Measurements from ENCODE around the gene ACTR6. TPM values are rescaled to one million over a fixed set of nuclear protein-coding genes. Genes with fewer than 3 reads are reported as not detected.
"Not testable (repeated sequence)": the region's sequence is repeated elsewhere in the genome, so short reads cannot be mapped to it uniquely, and the experiment has no call there.

The ACTR6 gene
- total RNA-seq, 3 donors from 2014 or later: 23.2 to 26.3 (median 26.2) TPM

DNA sequence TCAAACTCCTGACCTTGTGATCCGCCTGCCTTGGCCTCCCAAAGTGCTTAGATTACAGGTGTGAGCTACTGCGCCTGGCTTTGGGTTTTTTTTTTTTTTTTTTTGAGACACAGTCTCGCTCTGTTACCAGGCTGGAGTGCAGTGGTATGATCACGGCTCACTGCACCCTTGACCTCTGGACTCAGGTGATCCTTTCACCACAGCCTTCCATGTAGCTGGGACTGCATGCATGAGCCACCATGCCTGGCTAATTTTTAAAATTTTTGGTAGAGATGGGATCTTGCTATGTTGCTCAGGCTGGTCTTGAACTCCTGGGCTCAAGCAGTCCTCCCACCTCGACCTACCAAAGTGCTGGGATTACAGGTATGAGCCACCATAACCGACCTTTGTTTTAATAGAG, 21.6 kb downstream of the ACTR6 start:
- not testable (repeated sequence) for H3K9me3 Mint-ChIP-seq; H3K4me1 Mint-ChIP-seq (ENCODE audit: low read depth); H3K4me3 Mint-ChIP-seq; ATAC-seq; H3K27me3 Mint-ChIP-seq (ENCODE audit: low read depth); DNase-seq
- H3K36me3 Mint-ChIP-seq (ENCODE audit: insufficient read depth): peaks cover 39% of the 10 kb centered on the region

DNA sequence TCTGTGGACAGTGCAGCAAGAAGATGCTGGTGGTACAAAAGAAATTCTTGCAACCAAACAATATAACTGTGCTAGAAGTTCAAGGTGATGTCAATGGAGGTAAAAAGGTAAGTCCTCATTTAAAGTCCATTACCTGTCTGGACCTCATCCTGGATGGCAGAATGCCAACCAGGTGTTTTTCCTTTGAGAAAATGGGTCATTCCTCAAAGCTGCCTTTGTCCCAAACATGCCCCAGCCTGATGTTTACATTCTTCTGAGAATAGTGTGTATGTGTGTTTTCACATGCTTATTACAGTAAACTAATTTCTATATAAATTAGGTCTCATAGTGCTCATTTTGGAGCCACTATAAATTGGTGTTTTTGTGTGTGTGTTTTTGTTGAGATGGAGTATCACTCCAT, 24.9 kb downstream of the ACTR6 start:
- no peak for DNase-seq
- ATAC-seq: no peak
- no peaks in the 10 kb centered on the region for H3K27me3 Mint-ChIP-seq (ENCODE audit: low read depth)
- no peak overlapping the region for H3K4me3 Mint-ChIP-seq
- no peaks in the 10 kb centered on the region for H3K9me3 Mint-ChIP-seq
- peaks cover 28% of the 10 kb centered on the region for H3K36me3 Mint-ChIP-seq (ENCODE audit: insufficient read depth)
- no peaks in the 10 kb centered on the region for H3K4me1 Mint-ChIP-seq (ENCODE audit: low read depth)

- Mint-ChIP-seq H3K27me3 (ENCODE audit: low read depth) (no peaks in the 10 kb centered on the region), H3K4me1 (ENCODE audit: low read depth) (no peaks in the 10 kb centered on the region)
These were observed 28.5 kb downstream of the ACTR6 start for GRCh38 chr12:100229036-100229635.

DNA sequence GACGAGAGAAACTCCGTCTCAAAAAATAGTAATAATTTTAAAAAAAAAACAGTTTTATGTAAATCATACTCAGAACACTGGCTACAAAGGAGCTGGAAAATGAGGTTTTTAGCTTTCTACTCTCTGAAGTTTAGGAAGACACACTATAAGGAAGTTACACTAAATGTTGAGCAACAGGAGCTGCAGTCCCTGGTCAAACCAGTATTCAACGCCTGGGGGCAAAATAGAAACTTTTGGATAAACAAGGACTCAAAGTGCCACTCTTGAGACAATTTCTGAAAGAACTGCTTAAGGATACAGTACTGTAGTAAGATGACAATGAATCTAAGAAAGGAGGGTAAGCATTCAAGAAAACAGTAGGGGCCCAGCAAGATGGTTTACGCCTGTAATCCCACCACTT, 29.3 kb downstream of the ACTR6 start:
- no peaks in the 10 kb centered on the region for H3K9me3 Mint-ChIP-seq
- peaks cover 10% of the 10 kb centered on the region for H3K36me3 Mint-ChIP-seq (ENCODE audit: insufficient read depth)
- ATAC-seq (no peak), DNase-seq (no peak)
- H3K27me3 Mint-ChIP-seq (ENCODE audit: low read depth): no peaks in the 10 kb centered on the region
- no peak overlapping the region for H3K4me3 Mint-ChIP-seq
- H3K4me1 Mint-ChIP-seq (ENCODE audit: low read depth): no peaks in the 10 kb centered on the region

More at GRCh38 chr12:100229036-100229635, 28.5 kb downstream of the ACTR6 start:
- DNase-seq (no peak), ATAC-seq (no peak)
- H3K9me3 Mint-ChIP-seq: no peaks in the 10 kb centered on the region
- no peak overlapping the region for H3K4me3 Mint-ChIP-seq
- H3K36me3 Mint-ChIP-seq (ENCODE audit: insufficient read depth): peaks cover 12% of the 10 kb centered on the region

- H3K9me3 Mint-ChIP-seq; H3K4me1 Mint-ChIP-seq (ENCODE audit: low read depth); H3K4me3 Mint-ChIP-seq; ATAC-seq; H3K27me3 Mint-ChIP-seq (ENCODE audit: low read depth); DNase-seq; H3K36me3 Mint-ChIP-seq (ENCODE audit: insufficient read depth): not testable (repeated sequence)
These were observed 31.3 kb downstream of the ACTR6 start for GRCh38 chr12:100231873-100232272.

DNA sequence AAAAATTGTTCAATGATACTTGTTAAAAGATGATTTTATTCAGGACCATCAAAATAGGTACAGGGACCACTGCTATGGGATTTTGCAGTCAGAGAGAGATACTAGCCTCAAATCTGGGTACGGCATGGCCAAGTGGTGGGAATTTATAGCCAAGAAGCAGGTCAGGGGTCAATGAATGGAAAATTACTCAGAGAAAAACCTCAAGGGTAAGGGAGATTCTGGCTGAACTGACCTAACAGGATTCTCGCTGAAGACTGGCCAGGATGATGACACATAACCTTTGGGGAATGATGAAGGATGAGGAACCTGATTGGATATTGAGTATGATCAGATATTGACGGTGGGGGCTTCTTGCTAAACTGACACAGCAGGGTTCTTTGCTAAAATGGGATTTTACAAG, 33.6 kb downstream of the ACTR6 start:
- no peak for ATAC-seq
- no peaks in the 10 kb centered on the region for H3K9me3 Mint-ChIP-seq
- no peak for DNase-seq

DNA sequence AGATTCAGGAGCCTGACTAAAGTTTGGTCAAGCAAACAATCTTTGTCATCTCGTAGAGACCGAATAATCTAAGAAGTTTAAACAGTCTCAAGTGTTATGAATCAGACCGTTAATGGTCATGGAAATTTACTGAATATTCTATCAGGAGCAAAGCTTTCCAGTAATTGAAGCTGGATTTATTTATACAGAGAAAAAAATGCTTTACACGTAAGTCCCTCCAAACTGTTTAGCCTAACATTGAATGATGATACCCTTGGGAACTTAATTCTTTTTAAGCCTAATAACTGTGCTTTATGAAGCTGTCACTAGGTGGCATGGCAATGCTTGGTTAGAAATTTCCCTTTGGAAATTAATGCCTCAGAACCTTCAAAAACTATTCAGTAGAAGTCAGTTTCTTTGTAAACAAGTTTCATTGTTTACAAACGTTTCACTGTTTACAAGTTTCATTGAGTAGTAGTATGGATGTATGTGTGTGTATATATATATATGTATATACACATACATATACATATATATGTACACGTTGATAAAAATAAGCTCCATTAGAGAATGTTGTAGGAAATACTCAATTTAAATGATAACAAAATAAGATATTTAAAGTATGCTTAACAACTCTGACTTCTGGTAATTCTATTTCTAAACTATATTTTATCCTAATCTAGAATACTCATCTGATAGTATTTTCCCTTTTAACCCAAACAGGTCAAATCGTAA, 34.1 kb downstream of the ACTR6 start:
- H3K4me3 Mint-ChIP-seq: no peak overlapping the region
- H3K36me3 Mint-ChIP-seq (ENCODE audit: insufficient read depth): no peaks in the 10 kb centered on the region
- no peak for ATAC-seq

More for the DNA sequence above, 33.6 kb downstream of the ACTR6 start:
- H3K36me3 Mint-ChIP-seq (ENCODE audit: insufficient read depth): no peaks in the 10 kb centered on the region
- H3K4me3 Mint-ChIP-seq: no peak overlapping the region
- no peaks in the 10 kb centered on the region for H3K4me1 Mint-ChIP-seq (ENCODE audit: low read depth)
- no peaks in the 10 kb centered on the region for H3K27me3 Mint-ChIP-seq (ENCODE audit: low read depth)

DNA sequence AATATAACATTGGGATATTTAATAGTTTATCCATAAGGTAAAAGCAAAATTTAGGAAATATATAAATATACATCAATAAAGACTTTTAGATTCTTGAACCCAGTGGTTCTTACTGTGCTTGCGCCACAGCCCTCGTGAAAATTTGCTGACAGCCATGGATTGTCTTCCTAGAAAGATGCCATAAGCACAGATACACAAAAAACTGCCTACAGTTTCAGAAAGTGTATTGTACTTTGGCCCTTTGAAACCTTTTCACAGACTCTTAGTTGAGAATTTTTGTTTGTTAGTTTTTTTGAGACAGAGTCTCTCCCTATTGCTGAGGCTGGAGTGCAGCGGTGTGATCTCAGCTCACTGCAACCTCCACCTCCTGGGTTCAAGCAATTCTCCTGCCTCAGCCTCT, 38.2 kb downstream of the ACTR6 start:
- no peaks in the 10 kb centered on the region for H3K9me3 Mint-ChIP-seq
- H3K36me3 Mint-ChIP-seq (ENCODE audit: insufficient read depth): no peaks in the 10 kb centered on the region
- no peak for ATAC-seq
- no peak overlapping the region for H3K4me3 Mint-ChIP-seq
- H3K4me1 Mint-ChIP-seq (ENCODE audit: low read depth): no peaks in the 10 kb centered on the region
- DNase-seq: no peak
- no peaks in the 10 kb centered on the region for H3K27me3 Mint-ChIP-seq (ENCODE audit: low read depth)

More for the DNA sequence above, 34.1 kb downstream of the ACTR6 start:
- no peaks in the 10 kb centered on the region for H3K4me1 Mint-ChIP-seq (ENCODE audit: low read depth)
- H3K9me3 Mint-ChIP-seq: no peaks in the 10 kb centered on the region
- no peak for DNase-seq
- H3K27me3 Mint-ChIP-seq (ENCODE audit: low read depth): no peaks in the 10 kb centered on the region

DNA sequence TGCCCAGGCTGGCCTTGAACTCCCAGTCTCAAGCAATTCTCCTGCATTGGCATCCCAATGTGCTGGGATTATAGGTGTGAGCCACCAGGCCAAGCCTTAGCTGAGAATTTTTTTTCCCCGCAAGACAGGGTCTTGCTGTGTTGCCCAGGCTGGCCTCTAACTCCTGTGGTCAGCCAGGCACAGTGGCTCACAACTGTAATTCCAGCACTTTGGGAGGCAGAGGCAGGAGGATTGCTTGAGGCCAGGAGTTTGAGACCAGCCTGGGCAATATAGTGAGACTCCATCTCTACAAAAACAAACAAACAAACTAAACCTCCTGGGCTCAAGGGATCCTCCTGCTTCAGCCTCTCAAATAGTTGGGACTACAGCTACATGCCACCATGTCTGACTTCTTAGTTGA, 39.0 kb downstream of the ACTR6 start:
- no peaks in the 10 kb centered on the region for H3K9me3 Mint-ChIP-seq
- no peaks in the 10 kb centered on the region for H3K36me3 Mint-ChIP-seq (ENCODE audit: insufficient read depth)
- H3K27me3 Mint-ChIP-seq (ENCODE audit: low read depth): no peaks in the 10 kb centered on the region
- H3K4me3 Mint-ChIP-seq: no peak overlapping the region
- no peak for DNase-seq
- H3K4me1 Mint-ChIP-seq (ENCODE audit: low read depth): no peaks in the 10 kb centered on the region
- no peak for ATAC-seq

GRCh38 chr12:100243137-100243536, 42.5 kb downstream of the ACTR6 start:
- Mint-ChIP-seq H3K4me1 (ENCODE audit: low read depth) (no peaks in the 10 kb centered on the region), H3K27me3 (ENCODE audit: low read depth) (no peaks in the 10 kb centered on the region), H3K4me3 (no peak overlapping the region), H3K9me3 (no peaks in the 10 kb centered on the region), H3K36me3 (ENCODE audit: insufficient read depth) (no peaks in the 10 kb centered on the region)
- no peak for ATAC-seq
- no peak for DNase-seq

GRCh38 chr12:100247765-100248164, 47.1 kb downstream of the ACTR6 start:
- no peaks in the 10 kb centered on the region for H3K4me1 Mint-ChIP-seq (ENCODE audit: low read depth)

GRCh38 chr12:100248886-100249285, 48.3 kb downstream of the ACTR6 start:
- no peaks in the 10 kb centered on the region for H3K9me3 Mint-ChIP-seq
- no peaks in the 10 kb centered on the region for H3K27me3 Mint-ChIP-seq (ENCODE audit: low read depth)
- no peaks in the 10 kb centered on the region for H3K4me1 Mint-ChIP-seq (ENCODE audit: low read depth)
- no peak for ATAC-seq
- no peak for DNase-seq
- H3K36me3 Mint-ChIP-seq (ENCODE audit: insufficient read depth): no peaks in the 10 kb centered on the region
- no peak overlapping the region for H3K4me3 Mint-ChIP-seq

More at GRCh38 chr12:100247765-100248164, 47.1 kb downstream of the ACTR6 start:
- DNase-seq (no peak), ATAC-seq (no peak)
- Mint-ChIP-seq H3K9me3 (no peaks in the 10 kb centered on the region), H3K36me3 (ENCODE audit: insufficient read depth) (no peaks in the 10 kb centered on the region), H3K4me3 (no peak overlapping the region), H3K27me3 (ENCODE audit: low read depth) (no peaks in the 10 kb centered on the region)

DNA sequence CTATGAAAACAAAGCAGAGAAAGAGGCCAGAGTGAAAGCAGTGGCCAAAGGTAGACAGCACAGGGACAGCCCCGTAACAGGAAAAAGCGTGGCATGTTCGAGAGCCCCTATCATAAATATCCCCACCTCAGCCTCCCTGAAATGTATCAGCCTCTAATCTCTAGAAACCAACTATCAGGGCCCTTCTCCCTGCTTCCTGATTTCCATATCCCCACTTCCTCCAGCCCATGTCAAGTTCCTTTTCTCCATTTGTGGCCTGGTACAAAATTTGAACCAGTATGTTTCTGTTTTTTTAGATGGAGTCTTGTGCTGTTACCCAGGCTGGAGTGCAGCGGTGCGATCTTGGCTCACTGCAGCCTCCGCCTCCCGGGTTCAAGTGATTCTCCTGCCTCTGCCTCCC, 49.3 kb downstream of the ACTR6 start:
- ATAC-seq (no peak), DNase-seq (no peak)
- Mint-ChIP-seq H3K4me1 (ENCODE audit: low read depth) (no peaks in the 10 kb centered on the region), H3K36me3 (ENCODE audit: insufficient read depth) (no peaks in the 10 kb centered on the region), H3K9me3 (no peaks in the 10 kb centered on the region), H3K4me3 (no peak overlapping the region), H3K27me3 (ENCODE audit: low read depth) (no peaks in the 10 kb centered on the region)

- H3K36me3 Mint-ChIP-seq (ENCODE audit: insufficient read depth): no peaks in the 10 kb centered on the region
- H3K4me3 Mint-ChIP-seq: no peak overlapping the region
- DNase-seq (no peak), ATAC-seq (no peak)
- H3K4me1 Mint-ChIP-seq (ENCODE audit: low read depth): no peaks in the 10 kb centered on the region
- H3K27me3 Mint-ChIP-seq (ENCODE audit: low read depth): no peaks in the 10 kb centered on the region
- no peaks in the 10 kb centered on the region for H3K9me3 Mint-ChIP-seq
These were observed 51.3 kb downstream of the ACTR6 start for GRCh38 chr12:100251917-100252316.

GRCh38 chr12:100253437-100253836, 52.8 kb downstream of the ACTR6 start:
- no peaks in the 10 kb centered on the region for H3K36me3 Mint-ChIP-seq (ENCODE audit: insufficient read depth)
- H3K27me3 Mint-ChIP-seq (ENCODE audit: low read depth): no peaks in the 10 kb centered on the region
- no peaks in the 10 kb centered on the region for H3K9me3 Mint-ChIP-seq
- ATAC-seq (no peak), DNase-seq (no peak)
- peaks cover 3% of the 10 kb centered on the region for H3K4me1 Mint-ChIP-seq (ENCODE audit: low read depth)
- H3K4me3 Mint-ChIP-seq: no peak overlapping the region
